B cell (primary cell): Measurements from ENCODE around the gene KIAA1614.

Experiments
- EZH2 ChIP-seq: IDR thresholded peaks from 2 replicates; pipeline ENCODE4 v1.6.1; 2012; ENCODE audit warnings: borderline replicate concordance, low read depth, mild to moderate bottlenecking, moderate library complexity, low read length; ENCODE audit not compliant: insufficient read depth, poor library complexity, severe bottlenecking
- TF ChIP-seq, protein P1 (sequence below): fragments of 200-600 bp; IDR thresholded peaks from one replicate; pipeline ENCODE4 v1.8.0; 2022; ENCODE audit warnings: antibody characterized with exemption, mild to moderate bottlenecking

DNA sequence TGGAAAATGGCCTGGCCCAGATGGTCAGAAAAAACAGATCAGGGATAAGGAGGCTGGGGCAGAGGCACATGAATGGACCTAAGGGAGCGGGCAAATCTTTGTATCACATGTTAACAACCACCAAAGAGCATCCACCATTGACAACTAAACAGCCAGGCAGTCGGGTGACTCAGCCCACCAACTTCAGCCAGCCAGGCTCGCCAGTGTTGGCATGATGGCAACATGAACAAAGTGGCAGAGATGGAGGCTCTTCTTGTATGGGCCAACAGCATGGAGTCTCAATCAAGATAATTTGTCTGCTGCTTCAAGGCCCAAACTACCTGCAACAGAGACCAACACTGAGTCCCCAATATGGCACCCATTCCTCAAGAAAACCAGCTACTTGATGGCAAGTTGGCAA, 16.5 kb upstream of the KIAA1614 start:
- TF ChIP-seq, protein P1, sequence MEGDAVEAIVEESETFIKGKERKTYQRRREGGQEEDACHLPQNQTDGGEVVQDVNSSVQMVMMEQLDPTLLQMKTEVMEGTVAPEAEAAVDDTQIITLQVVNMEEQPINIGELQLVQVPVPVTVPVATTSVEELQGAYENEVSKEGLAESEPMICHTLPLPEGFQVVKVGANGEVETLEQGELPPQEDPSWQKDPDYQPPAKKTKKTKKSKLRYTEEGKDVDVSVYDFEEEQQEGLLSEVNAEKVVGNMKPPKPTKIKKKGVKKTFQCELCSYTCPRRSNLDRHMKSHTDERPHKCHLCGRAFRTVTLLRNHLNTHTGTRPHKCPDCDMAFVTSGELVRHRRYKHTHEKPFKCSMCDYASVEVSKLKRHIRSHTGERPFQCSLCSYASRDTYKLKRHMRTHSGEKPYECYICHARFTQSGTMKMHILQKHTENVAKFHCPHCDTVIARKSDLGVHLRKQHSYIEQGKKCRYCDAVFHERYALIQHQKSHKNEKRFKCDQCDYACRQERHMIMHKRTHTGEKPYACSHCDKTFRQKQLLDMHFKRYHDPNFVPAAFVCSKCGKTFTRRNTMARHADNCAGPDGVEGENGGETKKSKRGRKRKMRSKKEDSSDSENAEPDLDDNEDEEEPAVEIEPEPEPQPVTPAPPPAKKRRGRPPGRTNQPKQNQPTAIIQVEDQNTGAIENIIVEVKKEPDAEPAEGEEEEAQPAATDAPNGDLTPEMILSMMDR, result no peak
- no peak for TF ChIP-seq EZH2
